Measurements from ENCODE around the gene KSR2. TPM values are rescaled to one million over a fixed set of nuclear protein-coding genes. Genes with fewer than 3 reads are reported as not detected.

KSR2 gene
- total and polyA plus RNA-seq, 2 of the 13 experiments (the other 11 are each of a cell fraction or from before 2014, with no cell fraction given): 0.02 TPM; not detected in 1

DNA sequence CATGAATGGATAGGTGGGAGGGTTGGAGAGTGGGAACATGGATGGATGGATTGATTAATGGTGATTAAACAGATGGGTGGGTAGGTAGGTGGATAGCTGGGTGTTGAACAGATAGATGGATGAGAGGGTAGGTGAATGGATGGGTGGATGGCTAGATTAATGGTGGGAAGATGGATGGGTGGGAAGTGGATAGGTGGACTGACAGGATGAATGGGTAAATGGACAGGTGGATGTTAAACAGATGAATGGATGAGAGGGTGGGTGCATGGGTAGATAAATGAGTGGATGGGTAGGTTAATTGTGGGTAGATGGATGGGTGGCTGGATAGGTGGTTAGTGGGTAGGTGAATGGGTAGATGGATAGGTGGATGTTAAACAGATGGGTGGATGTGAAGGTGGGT, 460.3 kb downstream of the KSR2 start:
- no peak overlapping the region for H3K27ac ChIP-seq (ENCODE audit: extremely low read length, insufficient read depth, low read length)
- H3K79me2 ChIP-seq (ENCODE audit: insufficient read depth, low read length): no peaks in the 10 kb centered on the region
- H3K36me3 ChIP-seq (replicated peaks in 1 of 2; ENCODE audit: control insufficient read depth in 1 of 2, insufficient read depth in 2 of 2, low read length in 2 of 2): no peaks in the 10 kb centered on the region
- no TSS peak for BruUV-seq (replicated peaks)
- ChIA-PET POLR2A (no interaction called here), CTCF (ENCODE audit: low intra/inter-chr PET ratio, low total read pairs) (no interaction called here)
- intact Hi-C loops (cut with micrococcal nuclease; ENCODE audit: unreplicated experiment): no loop called here
- TF ChIP-seq ATM (IDR thresholded peaks at IDR 0.05; ENCODE audit: borderline replicate concordance) (0 out of 2 replicates have a peak, but pooled peaks have one; percentile 29), ONECUT2 (CRISPR knock-in tag; IDR thresholded peaks at IDR 0.05) (no peak)
- no peak for DNase-seq (ENCODE audit: low spot score)
- no peaks in the 10 kb centered on the region for H3K9me3 ChIP-seq (ENCODE audit: low read length)
- FAIRE-seq: no peak
- H3K4me2 ChIP-seq (ENCODE audit: low read depth, low read length): no peak overlapping the region
- H3K9ac ChIP-seq (ENCODE audit: insufficient read depth, low read depth, low read length): no peak overlapping the region
- H2AFZ ChIP-seq (ENCODE audit: low read length): no peak overlapping the region
- in situ Hi-C loops (cut with HindIII; ENCODE audit: extremely low pct_ligation_motif_present, low pct_unique_long_range_greater_than_20kb): no loop called here
- H4K20me1 ChIP-seq (ENCODE audit: insufficient read depth, low read length): no peaks in the 10 kb centered on the region
- no peak overlapping the region for H3K4me3 ChIP-seq (replicated peaks in 1 of 3; ENCODE audit: insufficient read depth in 1 of 3, low read depth in 2 of 3, low read length in 3 of 3)
- ATAC-seq: no peak
- no peaks in the 10 kb centered on the region; a peak in 1 of 5 replicates for H3K27me3 ChIP-seq (ENCODE audit: control insufficient read depth in 1 of 2, insufficient read depth in 2 of 2, low read length in 2 of 2)
- H3K4me1 ChIP-seq (ENCODE audit: insufficient read depth, low read length): no peaks in the 10 kb centered on the region

DNA sequence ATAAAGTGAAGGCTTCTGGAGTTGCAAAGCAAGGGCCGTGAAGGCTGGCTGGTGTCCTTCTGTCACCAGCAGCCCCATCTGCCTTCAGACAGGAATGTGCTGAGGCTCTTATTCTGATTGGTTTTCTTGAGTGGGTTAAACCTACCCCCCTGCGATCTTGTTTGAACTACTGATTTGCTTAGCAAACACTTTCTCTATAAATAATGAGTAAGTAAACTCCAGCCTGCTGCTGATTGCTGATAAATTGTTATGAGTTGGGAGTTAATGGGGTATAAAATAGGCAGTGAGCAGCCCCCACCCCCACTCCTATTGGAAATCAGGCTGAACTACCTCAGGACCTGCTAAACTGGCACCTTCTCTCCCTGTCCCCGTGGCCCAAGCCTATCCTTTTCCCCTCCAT, 461.2 kb downstream of the KSR2 start:
- DNase-seq (ENCODE audit: low spot score): no peak
- no TSS peak for BruUV-seq (replicated peaks)
- no peaks in the 10 kb centered on the region for H4K20me1 ChIP-seq (ENCODE audit: insufficient read depth, low read length)
- ChIA-PET POLR2A (no interaction called here), CTCF (ENCODE audit: low intra/inter-chr PET ratio, low total read pairs) (no interaction called here)
- H3K9ac ChIP-seq (ENCODE audit: insufficient read depth, low read depth, low read length): no peak overlapping the region
- ATAC-seq: no peak
- no peak overlapping the region for H2AFZ ChIP-seq (ENCODE audit: low read length)
- no peak for FAIRE-seq
- H3K4me3 ChIP-seq (replicated peaks in 1 of 3; ENCODE audit: insufficient read depth in 1 of 3, low read depth in 2 of 3, low read length in 3 of 3): no peak overlapping the region
- no peaks in the 10 kb centered on the region for H3K79me2 ChIP-seq (ENCODE audit: insufficient read depth, low read length)
- no peak overlapping the region for H3K27ac ChIP-seq (ENCODE audit: extremely low read length, insufficient read depth, low read length)
- no peak overlapping the region for H3K4me2 ChIP-seq (ENCODE audit: low read depth, low read length)
- in situ Hi-C loops (cut with HindIII; ENCODE audit: extremely low pct_ligation_motif_present, low pct_unique_long_range_greater_than_20kb): no loop called here
- TF ChIP-seq FOSL1 (CRISPR knock-in tag; IDR thresholded peaks at IDR 0.05; ENCODE audit: borderline replicate concordance) (no peak), FOXA3 (CRISPR knock-in tag; IDR thresholded peaks at IDR 0.05) (no peak)
- no peaks in the 10 kb centered on the region for H3K9me3 ChIP-seq (ENCODE audit: low read length)
- intact Hi-C loops (cut with micrococcal nuclease; ENCODE audit: unreplicated experiment): no loop called here
- 0% methylated on average over 3 of the region's 3 CpGs for WGBS (ENCODE audit: low lambda C conversion rate)
- no peaks in the 10 kb centered on the region for H3K36me3 ChIP-seq (replicated peaks in 1 of 2; ENCODE audit: control insufficient read depth in 1 of 2, insufficient read depth in 2 of 2, low read length in 2 of 2)
- no peaks in the 10 kb centered on the region for H3K4me1 ChIP-seq (ENCODE audit: insufficient read depth, low read length)
- no peaks in the 10 kb centered on the region; a peak in 1 of 5 replicates for H3K27me3 ChIP-seq (ENCODE audit: control insufficient read depth in 1 of 2, insufficient read depth in 2 of 2, low read length in 2 of 2)

Data from HepG2 (cell line).